ENCODE data around the gene SLC25A25. TPM values are rescaled to one million over a fixed set of nuclear protein-coding genes. Genes with fewer than 3 reads are reported as not detected.
A peak's percentile ranks its signal among the peaks of the same experiment; 100 is the strongest.

The SLC25A25 gene
- total and polyA plus RNA-seq, 2 of the 8 experiments (the other 6 are each of a cell fraction or from before 2014, with no cell fraction given) = 6.5 to 18.5 TPM

GRCh38 chr9:128055344-128056040 lies 12.5 kb upstream of the SLC25A25 start:
- Histone ChIP-seq H4K91ac (replicated peaks; ENCODE audit: insufficient read length, low read length) (peak overlapping the region; percentile 83), H4K20me1 (replicated peaks in 1 of 2; ENCODE audit: control insufficient read depth in 1 of 2, insufficient read depth in 2 of 2, low read length in 2 of 2) (no peaks in the 10 kb centered on the region), H3K56ac (replicated peaks; ENCODE audit: insufficient read length, low read depth, low read length) (no peak overlapping the region), H4K8ac (ENCODE audit: extremely low read depth, insufficient read depth, low read length) (no peak overlapping the region), H3K4me1 (replicated peaks in 1 of 4; ENCODE audit: control insufficient read depth in 3 of 4, insufficient read depth in 4 of 4, low read length in 3 of 4) (peaks cover 0 to 17% (median 13%) of the 10 kb centered on the region in 4 experiments; a peak in 4 of 7 replicates), H2AK5ac (ENCODE audit: low read depth, low read length) (no peak overlapping the region), H3K79me2 (ENCODE audit: control insufficient read depth in 1 of 2, insufficient read depth in 2 of 2, low read length in 2 of 2) (no peaks in the 10 kb centered on the region), H3K4ac (replicated peaks; ENCODE audit: insufficient read length, low read depth, low read length) (peak overlapping the region; percentile 10), H3K14ac (ENCODE audit: insufficient read length) (no peak overlapping the region), H2BK5ac (ENCODE audit: low read depth, low read length) (no peak overlapping the region; the same call in 1 of the 2 replicates), H3K9ac (replicated peaks in 1 of 4; ENCODE audit: extremely low read depth in 1 of 4, low read depth in 3 of 4, low read length in 3 of 4) (no peak overlapping the region), H3K27me3 (replicated peaks in 1 of 4; ENCODE audit: control insufficient read depth in 3 of 4, extremely low read depth in 1 of 4, insufficient read depth in 3 of 4, low read length in 3 of 4) (no peaks in the 10 kb centered on the region), H3K9me3 (ENCODE audit: insufficient read depth in 2 of 2, low read depth in 1 of 2, low read length in 1 of 2) (no peaks in the 10 kb centered on the region), H2BK12ac (ENCODE audit: low read depth, low read length) (no peak overlapping the region; the same call in 1 of the 2 replicates), H3K23ac (ENCODE audit: insufficient read length) (no peak overlapping the region), H3K4me3 (ENCODE audit: extremely low read depth in 1 of 4, insufficient read depth in 2 of 4, low read depth in 3 of 4, low read length in 4 of 4) (0 out of 8 replicates have a peak overlapping the region, but pooled peaks of 1 of the 4 experiments have one; percentile 12), H3K36me3 (ENCODE audit: control insufficient read depth in 2 of 4, insufficient read depth in 4 of 4, low read length in 3 of 4) (no peaks in the 10 kb centered on the region), H3K4me2 (ENCODE audit: insufficient read depth in 1 of 2, low read depth in 2 of 2, low read length in 2 of 2) (peak overlapping the region; percentile 18 to 19; a peak in 2 of 4 replicates), H3K79me1 (ENCODE audit: low read depth, low read length) (no peaks in the 10 kb centered on the region), H2BK120ac (replicated peaks; ENCODE audit: low read depth, low read length) (peak overlapping the region; percentile 7), H2BK15ac (ENCODE audit: low read length) (no peak overlapping the region; the same call in 1 of the 2 replicates), H3K18ac (ENCODE audit: extremely low read depth, low read length) (peak overlapping the region; percentile 9), H3K27ac (ENCODE audit: low read depth, low read length) (no peak overlapping the region), H4K5ac (ENCODE audit: insufficient read length, low read depth, low read length) (no peak overlapping the region), H2AFZ (ENCODE audit: low read length) (0 out of 2 replicates have a peak overlapping the region, but pooled peaks have one; percentile 1), H2BK20ac (ENCODE audit: low read length) (peak overlapping the region; percentile 2), H3K23me2 (ENCODE audit: low read depth, low read length) (peaks cover 2% of the 10 kb centered on the region; the same call in 1 of the 2 replicates)
- WGBS, 2 experiments (ENCODE audit: extremely low coverage in 1 of 2, insufficient coverage in 1 of 2, insufficient read length in 1 of 2, insufficient replicate concordance in 2 of 2, low coverage in 1 of 2, low lambda C conversion rate in 2 of 2, missing lambda C conversion rate in 1 of 2) = 79% methylated on average over 5 of the region's 7 CpGs; no CpG with 5 or more reads in 1 of the 2 experiments
- no peak for FAIRE-seq
- ChIA-PET CTCF (ENCODE audit: partially characterized antibody) (interaction anchor here (0.9 to 2.7 kb wide), 8 partner anchors 10 to 112 kb away, joined by 3 to 13 read pairs (median 4); partner anchors contain the start of gene NAIF1), POLR2A (ENCODE audit: partially characterized antibody) (interaction anchor here (0.8 to 2.2 kb wide), 8 partner anchors 11 to 113 kb away, joined by 3 to 6 read pairs (median 3); partner anchors contain the start of genes NAIF1 and SLC25A25)
- DNase-seq (ENCODE audit: low read depth in 1 of 2, low spot score in 2 of 2) = no peak
- no peak for TF ChIP-seq TCF12 (IDR thresholded peaks at IDR 0.05; ENCODE audit: low read depth, low read length)
- TF ChIP-seq CBX5 (IDR thresholded peaks at IDR 0.05; ENCODE audit: low read depth, low read length) = no peak
- TF ChIP-seq SIN3A (conservative IDR thresholded peaks at IDR 0.05 in 1 of 2, IDR thresholded peaks at IDR 0.05 in 1 of 2; ENCODE audit: low read depth in 1 of 2, low read length in 2 of 2) = no peak
- TF ChIP-seq SP1 (IDR thresholded peaks at IDR 0.05; ENCODE audit: low read depth, low read length) = no peak
